Spleen (tissue), 7 donors: ENCODE results near the gene RPA1.

ENCODE experiments used
- POLR2A ChIP-seq, 3 donors: fragments of 450-650 bp; IDR thresholded peaks; one replicate each; pipeline ENCODE4 v1.5.1; 2017; ENCODE audit warnings: antibody characterized with exemption in 3 of 3, mild to moderate bottlenecking in 1 of 3
- TF ChIP-seq, protein P1 (sequence below), 11 experiments: fragments of 200-600 bp in 7 of 11; fragments of 450-650 bp in 4 of 11; sonication (generic) in 4 of 11; IDR thresholded peaks in 8 of 11; conservative IDR thresholded peaks in 3 of 11; 1 replicate in 7 of 11; 2 replicates in 4 of 11; pipeline versions ENCODE4 v1.4.0 to v1.8.0; 2016 to 2021; ENCODE audit warnings: antibody characterized with exemption in 11 of 11, inconsistent platforms in 4 of 11, mild to moderate bottlenecking in 1 of 11
- donor health status: DM: no; HTN: no; CAD: no; lungs with moderate emphysema.
- donor health status: DM: no; HTN: no; CAD: no.
- donor health status: DM: no; HTN: no; CAD: no.

DNA sequence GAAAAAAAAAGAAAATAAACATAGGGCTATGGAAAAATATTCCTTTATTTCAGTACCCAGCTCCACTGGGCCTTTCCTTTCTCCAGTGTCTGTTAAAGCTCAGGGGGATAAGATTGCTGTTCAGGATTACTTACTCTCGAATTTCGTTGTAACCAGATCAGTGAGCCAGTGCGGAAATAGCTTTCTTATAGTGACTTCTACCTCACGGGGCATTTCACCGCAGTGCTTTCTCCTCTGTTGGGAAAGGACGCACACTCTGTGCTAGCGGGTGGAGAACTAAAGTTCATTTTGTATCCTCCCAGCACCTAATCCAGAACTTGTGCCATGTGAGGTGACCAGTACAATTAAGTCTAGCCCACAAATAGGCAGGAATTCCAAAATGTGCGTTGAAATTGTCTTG, 38.3 kb downstream of the RPA1 start:
- TF ChIP-seq, protein P1, sequence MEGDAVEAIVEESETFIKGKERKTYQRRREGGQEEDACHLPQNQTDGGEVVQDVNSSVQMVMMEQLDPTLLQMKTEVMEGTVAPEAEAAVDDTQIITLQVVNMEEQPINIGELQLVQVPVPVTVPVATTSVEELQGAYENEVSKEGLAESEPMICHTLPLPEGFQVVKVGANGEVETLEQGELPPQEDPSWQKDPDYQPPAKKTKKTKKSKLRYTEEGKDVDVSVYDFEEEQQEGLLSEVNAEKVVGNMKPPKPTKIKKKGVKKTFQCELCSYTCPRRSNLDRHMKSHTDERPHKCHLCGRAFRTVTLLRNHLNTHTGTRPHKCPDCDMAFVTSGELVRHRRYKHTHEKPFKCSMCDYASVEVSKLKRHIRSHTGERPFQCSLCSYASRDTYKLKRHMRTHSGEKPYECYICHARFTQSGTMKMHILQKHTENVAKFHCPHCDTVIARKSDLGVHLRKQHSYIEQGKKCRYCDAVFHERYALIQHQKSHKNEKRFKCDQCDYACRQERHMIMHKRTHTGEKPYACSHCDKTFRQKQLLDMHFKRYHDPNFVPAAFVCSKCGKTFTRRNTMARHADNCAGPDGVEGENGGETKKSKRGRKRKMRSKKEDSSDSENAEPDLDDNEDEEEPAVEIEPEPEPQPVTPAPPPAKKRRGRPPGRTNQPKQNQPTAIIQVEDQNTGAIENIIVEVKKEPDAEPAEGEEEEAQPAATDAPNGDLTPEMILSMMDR (IDR thresholded peaks at IDR 0.05 in 8 of 11, conservative IDR thresholded peaks at IDR 0.05 in 3 of 11), result no peak
- TF ChIP-seq POLR2A (IDR thresholded peaks at IDR 0.05), result no peak
